ENCODE data around the gene FITM1.
A peak's percentile ranks its signal among the peaks of the same experiment; 100 is the strongest.
"Not testable (repeated sequence)": the region's sequence is repeated elsewhere in the genome, so short reads cannot be mapped to it uniquely, and the experiment has no call there.

FITM1 gene

GRCh38 chr14:24098229-24098926 lies 32.1 kb upstream of the FITM1 start:
- DNase-seq (ENCODE audit: low read depth in 2 of 2), result no peak

- no peak for DNase-seq (ENCODE audit: low read depth in 2 of 2)
Observed at GRCh38 chr14:24098927-24099813, 31.3 kb upstream of the FITM1 start.

- no peak for DNase-seq (ENCODE audit: low read depth in 2 of 2)
Observed at GRCh38 chr14:24100197-24100981, 30.1 kb upstream of the FITM1 start.

GRCh38 chr14:24100982-24101494 lies 29.4 kb upstream of the FITM1 start:
- DNase-seq (ENCODE audit: low read depth in 2 of 2), result no peak

GRCh38 chr14:24102357-24103048 lies 28.0 kb upstream of the FITM1 start:
- no peak for DNase-seq (ENCODE audit: low read depth in 2 of 2)

- no peak for DNase-seq (ENCODE audit: low read depth in 2 of 2)
Observed at GRCh38 chr14:24103451-24103850, 27.0 kb upstream of the FITM1 start.

GRCh38 chr14:24105609-24106239 lies 24.7 kb upstream of the FITM1 start:
- not testable (repeated sequence) for DNase-seq (ENCODE audit: low read depth in 2 of 2)

GRCh38 chr14:24106672-24107271 lies 23.7 kb upstream of the FITM1 start:
- DNase-seq (ENCODE audit: low read depth in 2 of 2), result no peak

GRCh38 chr14:24108336-24108874 lies 22.1 kb upstream of the FITM1 start:
- DNase-seq (ENCODE audit: low read depth in 2 of 2), result no peak

- no peak for DNase-seq (ENCODE audit: low read depth in 2 of 2)
Observed at GRCh38 chr14:24110060-24110459, 20.4 kb upstream of the FITM1 start.

GRCh38 chr14:24110523-24110922 lies 19.9 kb upstream of the FITM1 start:
- DNase-seq (ENCODE audit: low read depth in 2 of 2), result no peak

- DNase-seq (ENCODE audit: low read depth in 2 of 2), result no peak
Observed at GRCh38 chr14:24113379-24113800, 17.1 kb upstream of the FITM1 start.

GRCh38 chr14:24113801-24114531 lies 16.5 kb upstream of the FITM1 start:
- DNase-seq (ENCODE audit: low read depth in 2 of 2), result peak; percentile 49 to 53

GRCh38 chr14:24114532-24115421 lies 15.7 kb upstream of the FITM1 start, which contains the start of the genes DCAF11 and NRL:
TSS of gene DCAF11 (plus strand) at chr14:24114777. CDS start at chr14:24115595, 818 bp downstream.
TSS of gene NRL (minus strand) at chr14:24114949. CDS start at chr14:24082848, 32,101 bp downstream.
- peak; percentile 99 for DNase-seq (ENCODE audit: low read depth in 2 of 2)

- DNase-seq (ENCODE audit: low read depth in 2 of 2), result no peak
Observed at GRCh38 chr14:24115422-24116127, 14.9 kb upstream of the FITM1 start.

GRCh38 chr14:24116128-24116814 lies 14.2 kb upstream of the FITM1 start:
- no peak for DNase-seq (ENCODE audit: low read depth in 2 of 2)

GRCh38 chr14:24117179-24117578 lies 13.3 kb upstream of the FITM1 start:
- DNase-seq (ENCODE audit: low read depth in 2 of 2), result no peak
